Measurements from ENCODE around the gene GAPVD1. TPM values are rescaled to one million over a fixed set of nuclear protein-coding genes. Genes with fewer than 3 reads are reported as not detected.

GAPVD1 gene
- total and polyA plus RNA-seq, 2 of the 8 experiments (the other 6 are each of a cell fraction or from before 2014, with no cell fraction given) = 5.5 to 40.5 TPM

DNA sequence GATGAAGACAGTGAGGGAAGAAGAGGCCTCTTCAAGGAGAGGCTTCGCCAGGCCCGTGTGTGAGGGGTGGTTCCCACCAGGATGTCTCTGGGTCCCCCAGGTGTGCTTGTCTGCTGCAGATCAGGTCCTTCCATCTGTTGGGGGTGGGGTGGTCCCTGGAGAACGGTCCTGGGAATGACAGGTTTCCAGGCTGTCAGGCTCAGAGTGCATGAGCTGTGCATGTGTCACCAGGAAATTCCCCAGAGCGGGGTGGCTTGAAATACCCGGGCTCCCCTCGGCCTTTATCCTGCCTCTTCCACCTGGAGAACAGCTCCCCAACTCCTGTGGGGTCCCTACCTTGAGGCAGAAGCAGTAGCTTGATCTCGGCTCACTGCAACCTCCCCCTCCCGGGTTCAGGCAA, 118.8 kb downstream of the GAPVD1 start (continued):
- TF ChIP-seq, protein P1, sequence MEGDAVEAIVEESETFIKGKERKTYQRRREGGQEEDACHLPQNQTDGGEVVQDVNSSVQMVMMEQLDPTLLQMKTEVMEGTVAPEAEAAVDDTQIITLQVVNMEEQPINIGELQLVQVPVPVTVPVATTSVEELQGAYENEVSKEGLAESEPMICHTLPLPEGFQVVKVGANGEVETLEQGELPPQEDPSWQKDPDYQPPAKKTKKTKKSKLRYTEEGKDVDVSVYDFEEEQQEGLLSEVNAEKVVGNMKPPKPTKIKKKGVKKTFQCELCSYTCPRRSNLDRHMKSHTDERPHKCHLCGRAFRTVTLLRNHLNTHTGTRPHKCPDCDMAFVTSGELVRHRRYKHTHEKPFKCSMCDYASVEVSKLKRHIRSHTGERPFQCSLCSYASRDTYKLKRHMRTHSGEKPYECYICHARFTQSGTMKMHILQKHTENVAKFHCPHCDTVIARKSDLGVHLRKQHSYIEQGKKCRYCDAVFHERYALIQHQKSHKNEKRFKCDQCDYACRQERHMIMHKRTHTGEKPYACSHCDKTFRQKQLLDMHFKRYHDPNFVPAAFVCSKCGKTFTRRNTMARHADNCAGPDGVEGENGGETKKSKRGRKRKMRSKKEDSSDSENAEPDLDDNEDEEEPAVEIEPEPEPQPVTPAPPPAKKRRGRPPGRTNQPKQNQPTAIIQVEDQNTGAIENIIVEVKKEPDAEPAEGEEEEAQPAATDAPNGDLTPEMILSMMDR (IDR thresholded peaks at IDR 0.05; ENCODE audit: control extremely low read depth in 1 of 3, insufficient read depth in 1 of 3, low read depth in 1 of 3, low read length in 3 of 3) = no peak
- TF ChIP-seq FOSL1 (IDR thresholded peaks at IDR 0.05; ENCODE audit: insufficient read depth, low read depth, low read length) (no peak), SP2 (IDR thresholded peaks at IDR 0.05; ENCODE audit: low read length) (no peak), POLR2AphosphoS5 (IDR thresholded peaks at IDR 0.05; ENCODE audit: low read depth, low read length) (no peak), RXRA (IDR thresholded peaks at IDR 0.05; ENCODE audit: insufficient read depth, low read depth, low read length) (no peak), TAF7 (optimal IDR thresholded peaks at IDR 0.05; ENCODE audit: borderline replicate concordance, low read depth, low read length) (no peak), GABPA (IDR thresholded peaks at IDR 0.05; ENCODE audit: borderline replicate concordance, insufficient read depth, low read length) (no peak)
- TF ChIP-seq, protein P2, sequence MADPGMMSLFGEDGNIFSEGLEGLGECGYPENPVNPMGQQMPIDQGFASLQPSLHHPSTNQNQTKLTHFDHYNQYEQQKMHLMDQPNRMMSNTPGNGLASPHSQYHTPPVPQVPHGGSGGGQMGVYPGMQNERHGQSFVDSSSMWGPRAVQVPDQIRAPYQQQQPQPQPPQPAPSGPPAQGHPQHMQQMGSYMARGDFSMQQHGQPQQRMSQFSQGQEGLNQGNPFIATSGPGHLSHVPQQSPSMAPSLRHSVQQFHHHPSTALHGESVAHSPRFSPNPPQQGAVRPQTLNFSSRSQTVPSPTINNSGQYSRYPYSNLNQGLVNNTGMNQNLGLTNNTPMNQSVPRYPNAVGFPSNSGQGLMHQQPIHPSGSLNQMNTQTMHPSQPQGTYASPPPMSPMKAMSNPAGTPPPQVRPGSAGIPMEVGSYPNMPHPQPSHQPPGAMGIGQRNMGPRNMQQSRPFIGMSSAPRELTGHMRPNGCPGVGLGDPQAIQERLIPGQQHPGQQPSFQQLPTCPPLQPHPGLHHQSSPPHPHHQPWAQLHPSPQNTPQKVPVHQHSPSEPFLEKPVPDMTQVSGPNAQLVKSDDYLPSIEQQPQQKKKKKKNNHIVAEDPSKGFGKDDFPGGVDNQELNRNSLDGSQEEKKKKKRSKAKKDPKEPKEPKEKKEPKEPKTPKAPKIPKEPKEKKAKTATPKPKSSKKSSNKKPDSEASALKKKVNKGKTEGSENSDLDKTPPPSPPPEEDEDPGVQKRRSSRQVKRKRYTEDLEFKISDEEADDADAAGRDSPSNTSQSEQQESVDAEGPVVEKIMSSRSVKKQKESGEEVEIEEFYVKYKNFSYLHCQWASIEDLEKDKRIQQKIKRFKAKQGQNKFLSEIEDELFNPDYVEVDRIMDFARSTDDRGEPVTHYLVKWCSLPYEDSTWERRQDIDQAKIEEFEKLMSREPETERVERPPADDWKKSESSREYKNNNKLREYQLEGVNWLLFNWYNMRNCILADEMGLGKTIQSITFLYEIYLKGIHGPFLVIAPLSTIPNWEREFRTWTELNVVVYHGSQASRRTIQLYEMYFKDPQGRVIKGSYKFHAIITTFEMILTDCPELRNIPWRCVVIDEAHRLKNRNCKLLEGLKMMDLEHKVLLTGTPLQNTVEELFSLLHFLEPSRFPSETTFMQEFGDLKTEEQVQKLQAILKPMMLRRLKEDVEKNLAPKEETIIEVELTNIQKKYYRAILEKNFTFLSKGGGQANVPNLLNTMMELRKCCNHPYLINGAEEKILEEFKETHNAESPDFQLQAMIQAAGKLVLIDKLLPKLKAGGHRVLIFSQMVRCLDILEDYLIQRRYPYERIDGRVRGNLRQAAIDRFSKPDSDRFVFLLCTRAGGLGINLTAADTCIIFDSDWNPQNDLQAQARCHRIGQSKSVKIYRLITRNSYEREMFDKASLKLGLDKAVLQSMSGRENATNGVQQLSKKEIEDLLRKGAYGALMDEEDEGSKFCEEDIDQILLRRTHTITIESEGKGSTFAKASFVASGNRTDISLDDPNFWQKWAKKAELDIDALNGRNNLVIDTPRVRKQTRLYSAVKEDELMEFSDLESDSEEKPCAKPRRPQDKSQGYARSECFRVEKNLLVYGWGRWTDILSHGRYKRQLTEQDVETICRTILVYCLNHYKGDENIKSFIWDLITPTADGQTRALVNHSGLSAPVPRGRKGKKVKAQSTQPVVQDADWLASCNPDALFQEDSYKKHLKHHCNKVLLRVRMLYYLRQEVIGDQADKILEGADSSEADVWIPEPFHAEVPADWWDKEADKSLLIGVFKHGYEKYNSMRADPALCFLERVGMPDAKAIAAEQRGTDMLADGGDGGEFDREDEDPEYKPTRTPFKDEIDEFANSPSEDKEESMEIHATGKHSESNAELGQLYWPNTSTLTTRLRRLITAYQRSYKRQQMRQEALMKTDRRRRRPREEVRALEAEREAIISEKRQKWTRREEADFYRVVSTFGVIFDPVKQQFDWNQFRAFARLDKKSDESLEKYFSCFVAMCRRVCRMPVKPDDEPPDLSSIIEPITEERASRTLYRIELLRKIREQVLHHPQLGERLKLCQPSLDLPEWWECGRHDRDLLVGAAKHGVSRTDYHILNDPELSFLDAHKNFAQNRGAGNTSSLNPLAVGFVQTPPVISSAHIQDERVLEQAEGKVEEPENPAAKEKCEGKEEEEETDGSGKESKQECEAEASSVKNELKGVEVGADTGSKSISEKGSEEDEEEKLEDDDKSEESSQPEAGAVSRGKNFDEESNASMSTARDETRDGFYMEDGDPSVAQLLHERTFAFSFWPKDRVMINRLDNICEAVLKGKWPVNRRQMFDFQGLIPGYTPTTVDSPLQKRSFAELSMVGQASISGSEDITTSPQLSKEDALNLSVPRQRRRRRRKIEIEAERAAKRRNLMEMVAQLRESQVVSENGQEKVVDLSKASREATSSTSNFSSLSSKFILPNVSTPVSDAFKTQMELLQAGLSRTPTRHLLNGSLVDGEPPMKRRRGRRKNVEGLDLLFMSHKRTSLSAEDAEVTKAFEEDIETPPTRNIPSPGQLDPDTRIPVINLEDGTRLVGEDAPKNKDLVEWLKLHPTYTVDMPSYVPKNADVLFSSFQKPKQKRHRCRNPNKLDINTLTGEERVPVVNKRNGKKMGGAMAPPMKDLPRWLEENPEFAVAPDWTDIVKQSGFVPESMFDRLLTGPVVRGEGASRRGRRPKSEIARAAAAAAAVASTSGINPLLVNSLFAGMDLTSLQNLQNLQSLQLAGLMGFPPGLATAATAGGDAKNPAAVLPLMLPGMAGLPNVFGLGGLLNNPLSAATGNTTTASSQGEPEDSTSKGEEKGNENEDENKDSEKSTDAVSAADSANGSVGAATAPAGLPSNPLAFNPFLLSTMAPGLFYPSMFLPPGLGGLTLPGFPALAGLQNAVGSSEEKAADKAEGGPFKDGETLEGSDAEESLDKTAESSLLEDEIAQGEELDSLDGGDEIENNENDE (IDR thresholded peaks at IDR 0.05; ENCODE audit: insufficient replicate concordance, low read length) = no peak
- TF ChIP-seq, protein P3, sequence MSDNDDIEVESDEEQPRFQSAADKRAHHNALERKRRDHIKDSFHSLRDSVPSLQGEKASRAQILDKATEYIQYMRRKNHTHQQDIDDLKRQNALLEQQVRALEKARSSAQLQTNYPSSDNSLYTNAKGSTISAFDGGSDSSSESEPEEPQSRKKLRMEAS (IDR thresholded peaks at IDR 0.05) = no peak
